OCI-LY1 (cell line): Measurements from ENCODE around the gene FRMD3.

Source experiments
- H2AFZ ChIP-seq: fragments of 200-600 bp; sonication (generic), shearing (Covaris generic); 2 replicates; pipeline ENCODE4 v1.6.0; 2014; ENCODE audit warnings: antibody characterized with exemption, mild to moderate bottlenecking, low read length
- H3F3A ChIP-seq: fragments of 200-600 bp; sonication (generic), shearing (Covaris generic); 2 replicates; pipeline ENCODE4 v1.6.0; 2014; ENCODE audit warnings: mild to moderate bottlenecking, antibody characterized with exemption, low read length, moderate library complexity; ENCODE audit not compliant: insufficient read depth
- H3K27ac ChIP-seq: fragments of 200-600 bp; sonication (generic); 2 replicates; pipeline ENCODE4 v1.5.1; 2014; ENCODE audit warnings: low read length, mixed run types, mild to moderate bottlenecking, low read depth; ENCODE audit not compliant: poor library complexity, severe bottlenecking
- H3K27me3 ChIP-seq: fragments of 200-600 bp; sonication (generic); 2 replicates; pipeline ENCODE4 v1.6.0; 2014; ENCODE audit warnings: antibody characterized with exemption, mild to moderate bottlenecking, low read length, moderate library complexity; ENCODE audit not compliant: insufficient read depth
- H3K36me3 ChIP-seq: fragments of 200-600 bp; sonication (generic); 2 replicates; pipeline ENCODE4 v1.6.1; 2014; ENCODE audit warnings: mild to moderate bottlenecking, antibody characterized with exemption, low read length, moderate library complexity, mixed read lengths; ENCODE audit not compliant: insufficient read depth
- H3K4me1 ChIP-seq: fragments of 200-600 bp; sonication (generic); 2 replicates; pipeline ENCODE4 v1.5.1; 2014; ENCODE audit warnings: mild to moderate bottlenecking, low read length, moderate library complexity; ENCODE audit not compliant: insufficient read depth, severe bottlenecking
- H3K4me2 ChIP-seq: fragments of 200-600 bp; sonication (generic), shearing (Covaris generic); 2 replicates; pipeline ENCODE4 v1.6.1; 2014; ENCODE audit warnings: low read length
- H3K4me3 ChIP-seq: fragments of 200-600 bp; sonication (generic); 2 replicates; pipeline ENCODE4 v1.5.1; 2014; ENCODE audit warnings: low read length, low read depth, mild to moderate bottlenecking, mixed read lengths; ENCODE audit not compliant: poor library complexity, severe bottlenecking
- H3K79me2 ChIP-seq: fragments of 200-600 bp; shearing (Covaris generic); 2 replicates; pipeline ENCODE4 v1.6.1; 2016; ENCODE audit warnings: mixed run types, low read length, mixed read lengths; ENCODE audit not compliant: insufficient read depth
- H3K9ac ChIP-seq: fragments of 200-600 bp; sonication (generic), shearing (Covaris generic); 2 replicates; pipeline ENCODE4 v1.6.1; 2014; ENCODE audit warnings: mild to moderate bottlenecking, low read length, mixed read lengths
- H3K9me2 ChIP-seq: fragments of 200-600 bp; sonication (generic), shearing (Covaris generic); 2 replicates; pipeline ENCODE4 v1.6.1; 2014; ENCODE audit warnings: low read depth, mild to moderate bottlenecking, low read length, mixed read lengths
- H3K9me3 ChIP-seq: fragments of 200-600 bp; shearing (Covaris generic); 2 replicates; pipeline ENCODE4 v1.6.1; 2014; ENCODE audit warnings: low read length, mixed read lengths
- H4K20me1 ChIP-seq: fragments of 200-600 bp; sonication (generic), shearing (Covaris generic); 2 replicates; pipeline ENCODE4 v1.6.0; 2016; ENCODE audit warnings: mild to moderate bottlenecking, low read length; ENCODE audit not compliant: insufficient read depth
- EZH2 ChIP-seq: fragments of 200-600 bp; sonication (generic), shearing (Covaris generic); IDR thresholded peaks from 2 replicates; pipeline ENCODE4 v1.8.0; 2017; ENCODE audit warnings: borderline replicate concordance, mixed run types, mild to moderate bottlenecking, antibody characterized with exemption, low read length, moderate library complexity, mixed read lengths
- TF ChIP-seq, protein P1 (sequence below): fragments of 200-600 bp; sonication (generic), shearing (Covaris generic); IDR thresholded peaks from 2 replicates; pipeline ENCODE4 v1.5.1; 2017; ENCODE audit warnings: mild to moderate bottlenecking, antibody characterized with exemption, low read length, moderate library complexity, mixed read lengths

Gene FRMD3

DNA sequence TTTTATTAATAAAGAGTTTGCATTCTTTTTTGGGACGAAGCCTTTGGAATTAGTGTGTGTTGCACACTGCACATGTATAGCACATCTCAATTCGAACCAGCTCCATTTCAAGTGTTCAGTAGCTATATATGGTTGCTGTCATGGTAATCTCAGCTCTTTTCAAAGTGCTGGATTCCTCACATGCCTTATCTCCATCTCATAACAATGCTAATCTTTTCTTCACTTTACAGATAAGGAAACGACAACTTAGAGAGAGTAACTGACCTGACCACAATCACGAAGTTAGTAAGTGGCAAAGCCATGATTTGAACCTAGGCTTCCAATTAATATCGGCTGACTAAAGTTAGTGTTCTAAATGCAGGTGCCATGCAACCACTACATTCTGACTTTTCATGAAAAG, 270.5 kb downstream of the FRMD3 start:
- Histone ChIP-seq H3K36me3 (no peaks in the 10 kb centered on the region), H3K79me2 (no peaks in the 10 kb centered on the region), H3K9me3 (no peaks in the 10 kb centered on the region), H3K27ac (no peak overlapping the region), H3K9ac (no peak overlapping the region), H3K4me1 (no peaks in the 10 kb centered on the region), H3K9me2 (no peaks in the 10 kb centered on the region), H3K27me3 (no peaks in the 10 kb centered on the region), H3K4me2 (no peak overlapping the region), H2AFZ (no peak overlapping the region), H3F3A (no peaks in the 10 kb centered on the region), H3K4me3 (no peak overlapping the region), H4K20me1 (no peaks in the 10 kb centered on the region)
- TF ChIP-seq, protein P1, sequence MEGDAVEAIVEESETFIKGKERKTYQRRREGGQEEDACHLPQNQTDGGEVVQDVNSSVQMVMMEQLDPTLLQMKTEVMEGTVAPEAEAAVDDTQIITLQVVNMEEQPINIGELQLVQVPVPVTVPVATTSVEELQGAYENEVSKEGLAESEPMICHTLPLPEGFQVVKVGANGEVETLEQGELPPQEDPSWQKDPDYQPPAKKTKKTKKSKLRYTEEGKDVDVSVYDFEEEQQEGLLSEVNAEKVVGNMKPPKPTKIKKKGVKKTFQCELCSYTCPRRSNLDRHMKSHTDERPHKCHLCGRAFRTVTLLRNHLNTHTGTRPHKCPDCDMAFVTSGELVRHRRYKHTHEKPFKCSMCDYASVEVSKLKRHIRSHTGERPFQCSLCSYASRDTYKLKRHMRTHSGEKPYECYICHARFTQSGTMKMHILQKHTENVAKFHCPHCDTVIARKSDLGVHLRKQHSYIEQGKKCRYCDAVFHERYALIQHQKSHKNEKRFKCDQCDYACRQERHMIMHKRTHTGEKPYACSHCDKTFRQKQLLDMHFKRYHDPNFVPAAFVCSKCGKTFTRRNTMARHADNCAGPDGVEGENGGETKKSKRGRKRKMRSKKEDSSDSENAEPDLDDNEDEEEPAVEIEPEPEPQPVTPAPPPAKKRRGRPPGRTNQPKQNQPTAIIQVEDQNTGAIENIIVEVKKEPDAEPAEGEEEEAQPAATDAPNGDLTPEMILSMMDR = no peak
- no peak for TF ChIP-seq EZH2

DNA sequence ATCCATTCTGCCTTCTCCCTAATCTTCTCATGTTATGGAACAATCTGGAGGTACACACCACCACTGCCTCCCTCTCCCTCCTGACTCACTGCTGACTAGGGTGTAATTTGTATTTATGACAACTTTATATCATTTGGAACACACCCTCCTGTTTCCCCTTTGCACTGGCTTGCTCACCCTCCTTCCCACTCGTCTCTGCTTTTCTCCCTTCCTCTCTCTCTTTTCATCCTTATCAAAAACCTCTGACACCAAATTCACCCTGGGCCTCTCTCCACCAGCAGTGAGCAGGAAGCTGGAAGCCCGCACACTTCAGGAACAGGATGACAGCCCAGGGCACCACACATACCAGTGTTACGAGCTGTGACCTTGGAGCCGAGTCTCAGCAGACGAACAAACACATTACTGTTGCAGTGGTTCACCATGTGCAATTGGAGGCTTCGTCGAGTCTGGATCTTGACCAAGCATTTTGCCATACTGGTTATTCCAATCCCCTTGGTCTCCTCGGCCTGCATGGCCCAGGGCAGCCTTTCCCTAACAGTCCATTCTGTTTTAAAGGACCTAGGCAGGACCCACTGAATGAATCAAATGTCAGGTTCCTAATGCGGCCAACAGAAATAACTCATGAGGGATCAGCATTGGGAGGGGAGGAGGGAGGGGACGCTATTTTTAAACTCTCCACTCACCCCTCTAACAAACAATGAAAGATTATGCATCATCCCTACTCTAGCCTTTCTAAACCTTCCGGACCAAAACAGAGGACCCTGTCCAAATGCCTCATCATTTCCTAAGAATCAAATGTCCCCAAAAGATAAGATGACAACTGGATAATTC, 271.3 kb downstream of the FRMD3 start:
- H3K9ac ChIP-seq = no peak overlapping the region
- H3K9me2 ChIP-seq = no peaks in the 10 kb centered on the region
- no peak overlapping the region for H3K4me3 ChIP-seq
- H3K79me2 ChIP-seq = no peaks in the 10 kb centered on the region
- H4K20me1 ChIP-seq = no peaks in the 10 kb centered on the region
- H3F3A ChIP-seq = no peaks in the 10 kb centered on the region
- H3K4me1 ChIP-seq = no peaks in the 10 kb centered on the region
- no peak for TF ChIP-seq EZH2
- TF ChIP-seq, protein P1 = no peak
- no peak overlapping the region for H3K4me2 ChIP-seq
- no peaks in the 10 kb centered on the region for H3K36me3 ChIP-seq
- no peak overlapping the region for H3K27ac ChIP-seq
- no peaks in the 10 kb centered on the region for H3K27me3 ChIP-seq
- no peaks in the 10 kb centered on the region for H3K9me3 ChIP-seq
- H2AFZ ChIP-seq = no peak overlapping the region

DNA sequence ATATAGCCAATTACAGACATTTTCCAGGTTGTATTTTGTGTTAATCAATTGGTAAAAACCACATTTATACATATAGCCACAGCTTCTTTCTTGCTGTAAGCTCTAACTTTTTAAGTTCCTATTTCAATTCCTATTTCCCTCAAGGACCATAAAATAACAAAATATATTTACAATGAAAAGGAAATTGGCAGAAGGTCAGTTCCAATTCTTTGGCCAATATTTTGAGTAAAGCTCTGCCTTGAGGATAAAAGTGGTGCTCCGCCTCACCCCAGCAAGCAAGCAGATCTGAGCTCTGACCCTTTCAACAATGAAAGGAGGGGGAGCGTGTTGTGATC, 271.9 kb downstream of the FRMD3 start:
- Histone ChIP-seq H3K4me2 (no peak overlapping the region), H3K27ac (no peak overlapping the region), H3K9me2 (no peaks in the 10 kb centered on the region), H3K9ac (no peak overlapping the region), H3F3A (no peaks in the 10 kb centered on the region), H3K36me3 (no peaks in the 10 kb centered on the region), H3K9me3 (no peaks in the 10 kb centered on the region), H3K27me3 (no peaks in the 10 kb centered on the region), H3K79me2 (no peaks in the 10 kb centered on the region), H3K4me3 (no peak overlapping the region), H3K4me1 (no peaks in the 10 kb centered on the region), H4K20me1 (no peaks in the 10 kb centered on the region), H2AFZ (no peak overlapping the region)
- TF ChIP-seq, protein P1 = no peak
- no peak for TF ChIP-seq EZH2
